Pancreas (tissue), 10 donors: ENCODE data around the gene TAS2R5. TPM values are rescaled to one million over a fixed set of nuclear protein-coding genes. Genes with fewer than 3 reads are reported as not detected.

ENCODE experiments used
- ATAC-seq, 4 donors: fragments of 200-7000 bp; cut with Tn5 transposase; one replicate each; pipeline versions ENCODE4 v1.8.0 to v1.9.1; 2020; ENCODE audit warnings: mild to moderate bottlenecking in 4 of 4, moderate library complexity in 4 of 4
- DNase-seq, 6 donors: peaks; one replicate each; pipeline ENCODE4 v3.0.0-alpha.2; 2020
- FAIRE-seq: peaks from 2 replicates; lab custom pipeline; 2012; peaks lifted over from hg19 to GRCh38; lab: Jason Lieb, UNC
- H3K27ac ChIP-seq, 4 donors: fragments of 200-600 bp; sonication (generic); 1 replicate in 3 of 4; 2 replicates in 1 of 4; pipeline versions ENCODE4 v1.5.0 to v1.8.0; 2020
- H3K27me3 ChIP-seq, 4 donors: fragments of 200-600 bp; one replicate each; pipeline ENCODE4 v1.8.0; 2021
- H3K36me3 ChIP-seq, 3 donors: fragments of 200-600 bp; sonication (generic) in 1 of 3; one replicate each; pipeline versions ENCODE4 v1.5.0 to v1.8.0; 2020 to 2021
- H3K4me1 ChIP-seq, 3 donors: fragments of 200-600 bp; one replicate each; pipeline ENCODE4 v1.8.0; 2021
- H3K4me3 ChIP-seq, 4 donors: fragments of 200-600 bp; sonication (generic) in 2 of 4; one replicate each; pipeline versions ENCODE4 v1.5.0 to v1.8.0; 2020 to 2021
- H3K9me3 ChIP-seq, 4 donors: fragments of 200-600 bp; one replicate each; pipeline ENCODE4 v1.8.0; 2021
- WGBS, 2 donors: extraction: QIAGEN DNeasy Blood & Tissue Kit; methylation state at CpG; one replicate each; pipeline ENCODE4 v1.1.7; 2013; 5-methylcytosine and 5-hydroxymethylcytosine counted together
- intact Hi-C, 3 donors: fragments of 100-400 bp; cut with DNase I; formaldehyde crosslinking; loops; one replicate each; pipeline versions ENCODE4 v1.11.1 to v1.14.2; 2022
- polyA plus RNA-seq, 2 donors: library from polyadenylated mRNA; stranded (reverse); fragments of 200-250 nt; gene quantifications; one replicate each; pipeline ENCODE4 v1.2.3, GENCODE V29; 2013
- total RNA-seq, 6 donors: library from RNA; stranded (reverse); fragmentation: NEBNext Ultra II Directional in 4 of 6; extraction: Animal tissue kit (Norgen Biotek cat#: 25700) in 4 of 6; gene quantifications; one replicate each; pipeline versions ENCODE4 v1.2.1 to v1.2.4, GENCODE V29; 2021 to 2023
- TF ChIP-seq, protein P1 (sequence below), 4 donors: fragments of 200-600 bp; sonication (generic) in 3 of 4; IDR thresholded peaks; one replicate each; pipeline versions ENCODE4 v1.5.0 to v1.8.0; 2021; ENCODE audit warnings: antibody characterized with exemption in 4 of 4
- donor health status: healthy with polysubstance abuse.
- donor health status: DM: no; HTN: no; CAD: no; lungs with moderate emphysema.
- donor health status: DM: no; HTN: no; CAD: no.
- donor health status: control.
- donor health status: control.
- donor health status: Bipolar disorder and iron deficiency.
- donor health status: DM: yes; HTN: yes; CAD: no.
- donor health status: DM: no; HTN: no; CAD: no.
- donor health status: DM: no; HTN: no; CAD: no.
- donor health status: DM: yes; HTN: yes; CAD: no.

TAS2R5 gene
- total and polyA plus RNA-seq, 8 donors, result 0.22 to 0.87 (median 0.51) TPM

DNA sequence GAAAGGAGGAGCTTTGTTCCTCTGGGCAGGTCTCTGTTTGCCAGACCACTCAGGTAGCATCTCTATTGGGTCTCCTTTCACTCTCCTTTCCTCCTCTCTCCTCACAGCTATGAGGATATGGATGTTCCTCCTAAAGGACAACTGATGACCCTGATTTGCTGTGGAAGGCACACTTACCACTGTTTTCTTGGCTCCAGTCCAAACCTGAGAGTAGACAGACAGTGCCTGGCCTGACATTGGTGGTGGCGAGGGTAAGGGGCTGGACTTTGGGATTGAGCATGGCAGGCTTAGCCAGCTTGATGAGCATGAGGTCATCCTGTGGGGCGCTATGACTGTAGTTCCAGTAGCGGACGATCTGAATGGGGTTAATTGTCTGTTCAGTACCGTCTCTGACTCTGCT is 47.7 kb downstream of the TAS2R5 start:
- Histone ChIP-seq H3K36me3 (no peaks in the 10 kb centered on the region), H3K27ac (no peak overlapping the region), H3K4me1 (peaks cover 13 to 14% (median 13%) of the 10 kb centered on the region in 3 donors), H3K4me3 (no peak overlapping the region), H3K9me3 (no peaks in the 10 kb centered on the region), H3K27me3 (no peaks in the 10 kb centered on the region)
- DNase-seq (no peak), FAIRE-seq (no peak), ATAC-seq (no peak)
- TF ChIP-seq, protein P1, sequence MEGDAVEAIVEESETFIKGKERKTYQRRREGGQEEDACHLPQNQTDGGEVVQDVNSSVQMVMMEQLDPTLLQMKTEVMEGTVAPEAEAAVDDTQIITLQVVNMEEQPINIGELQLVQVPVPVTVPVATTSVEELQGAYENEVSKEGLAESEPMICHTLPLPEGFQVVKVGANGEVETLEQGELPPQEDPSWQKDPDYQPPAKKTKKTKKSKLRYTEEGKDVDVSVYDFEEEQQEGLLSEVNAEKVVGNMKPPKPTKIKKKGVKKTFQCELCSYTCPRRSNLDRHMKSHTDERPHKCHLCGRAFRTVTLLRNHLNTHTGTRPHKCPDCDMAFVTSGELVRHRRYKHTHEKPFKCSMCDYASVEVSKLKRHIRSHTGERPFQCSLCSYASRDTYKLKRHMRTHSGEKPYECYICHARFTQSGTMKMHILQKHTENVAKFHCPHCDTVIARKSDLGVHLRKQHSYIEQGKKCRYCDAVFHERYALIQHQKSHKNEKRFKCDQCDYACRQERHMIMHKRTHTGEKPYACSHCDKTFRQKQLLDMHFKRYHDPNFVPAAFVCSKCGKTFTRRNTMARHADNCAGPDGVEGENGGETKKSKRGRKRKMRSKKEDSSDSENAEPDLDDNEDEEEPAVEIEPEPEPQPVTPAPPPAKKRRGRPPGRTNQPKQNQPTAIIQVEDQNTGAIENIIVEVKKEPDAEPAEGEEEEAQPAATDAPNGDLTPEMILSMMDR (IDR thresholded peaks at IDR 0.05), result no peak
- WGBS, 2 donors, result 93 to 95% methylated on average over 5 of the region's 5 CpGs
- intact Hi-C loops, result no loop called here

DNA sequence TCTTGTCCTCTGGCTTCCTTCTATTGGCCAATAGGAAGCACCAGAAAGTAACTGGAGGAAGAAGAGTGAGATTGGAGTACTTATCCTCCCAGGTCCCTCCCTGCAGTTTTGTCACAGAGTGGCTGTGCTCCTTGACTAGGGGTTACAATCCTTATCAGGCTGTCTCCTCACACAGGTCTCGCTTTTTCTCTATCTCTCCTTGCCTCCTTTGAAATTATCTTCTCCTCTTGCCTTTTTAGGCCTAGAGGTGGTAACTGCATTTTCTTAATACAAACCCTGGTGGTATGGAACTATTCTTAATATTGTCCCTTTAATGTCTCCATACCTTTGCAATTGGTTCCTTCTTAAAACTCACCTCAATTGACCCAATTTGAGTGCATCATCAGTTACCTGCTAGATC is 48.6 kb downstream of the TAS2R5 start:
- TF ChIP-seq, protein P1 (IDR thresholded peaks at IDR 0.05), result no peak
- H3K27ac ChIP-seq, result no peak overlapping the region
- no peaks in the 10 kb centered on the region for H3K36me3 ChIP-seq
- no peaks in the 10 kb centered on the region for H3K9me3 ChIP-seq
- intact Hi-C loops, result no loop called here
- no peaks in the 10 kb centered on the region for H3K27me3 ChIP-seq
- no peak for FAIRE-seq
- DNase-seq, result no peak
- peaks cover 14 to 21% (median 20%) of the 10 kb centered on the region in 3 donors for H3K4me1 ChIP-seq
- no peak for ATAC-seq
- 96 to 100% methylated on average over 1 of the region's 1 CpG for WGBS, 2 donors
- no peak overlapping the region for H3K4me3 ChIP-seq

DNA sequence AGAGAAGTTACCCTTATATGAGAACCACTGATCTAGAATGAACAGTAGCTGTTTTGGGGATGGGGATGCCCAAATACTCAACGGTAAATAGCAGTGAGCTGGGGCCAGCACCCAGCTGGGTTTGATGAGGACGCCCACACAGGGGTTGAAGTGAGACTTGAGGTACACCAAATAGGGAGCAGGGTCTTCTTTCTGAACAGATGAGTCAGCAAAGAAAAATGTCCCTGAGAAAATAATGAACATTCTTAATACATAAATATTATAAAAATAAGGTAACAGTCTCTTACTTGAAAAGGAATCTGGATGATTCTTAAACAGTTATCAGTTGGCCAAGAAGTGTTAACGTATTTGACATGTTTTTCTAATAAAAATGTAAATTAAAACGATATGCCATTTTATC is 49.2 kb downstream of the TAS2R5 start:
- no peaks in the 10 kb centered on the region for H3K36me3 ChIP-seq
- FAIRE-seq, result no peak
- no peaks in the 10 kb centered on the region for H3K9me3 ChIP-seq
- H3K4me1 ChIP-seq, result peaks cover 14 to 28% (median 25%) of the 10 kb centered on the region in 3 donors
- DNase-seq, result no peak
- intact Hi-C loops, result no loop called here
- H3K27ac ChIP-seq, result no peak overlapping the region
- TF ChIP-seq, protein P1 (IDR thresholded peaks at IDR 0.05), result no peak
- no peak for ATAC-seq
- 83 to 85% methylated on average over 4 of the region's 4 CpGs for WGBS, 2 donors
- no peak overlapping the region for H3K4me3 ChIP-seq
- no peaks in the 10 kb centered on the region for H3K27me3 ChIP-seq

DNA sequence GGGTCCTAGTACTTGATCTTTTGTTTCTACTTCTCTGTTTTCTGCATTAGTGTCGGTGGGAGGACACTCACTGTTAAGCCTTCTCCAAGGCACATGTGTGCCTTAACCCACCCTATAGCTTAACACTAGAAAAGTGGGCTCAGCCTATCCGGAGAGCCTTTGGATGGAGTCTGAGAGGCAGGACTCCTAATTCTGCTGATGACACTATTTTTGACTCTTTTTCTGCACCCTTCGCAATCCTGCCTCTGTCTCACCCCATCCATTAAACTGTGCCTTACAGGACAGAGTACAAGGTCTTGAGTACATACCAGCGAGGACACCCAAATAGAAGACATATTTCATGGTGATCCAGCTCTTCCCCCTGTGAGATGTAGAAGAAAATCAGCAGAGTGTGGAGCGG is 50.7 kb downstream of the TAS2R5 start:
- 95 to 98% methylated on average over 5 of the region's 5 CpGs for WGBS, 2 donors
- H3K4me1 ChIP-seq, result peaks cover 18 to 38% (median 25%) of the 10 kb centered on the region in 3 donors
- H3K27ac ChIP-seq, result peak overlapping the region in 1 of 4 donors; percentile 79
- FAIRE-seq, result no peak
- no peaks in the 10 kb centered on the region for H3K27me3 ChIP-seq
- H3K4me3 ChIP-seq, result no peak overlapping the region
- no peaks in the 10 kb centered on the region for H3K36me3 ChIP-seq
- TF ChIP-seq, protein P1 (IDR thresholded peaks at IDR 0.05), result no peak
- intact Hi-C loops, result no loop called here
- no peaks in the 10 kb centered on the region for H3K9me3 ChIP-seq
- ATAC-seq, result no peak
- no peak for DNase-seq

Other genes with a start within 250 kb of the TAS2R5 start
- gene AGK, start 238.8 kb upstream of the TAS2R5 start, total RNA-seq, result 10 to 100 TPM in 3 of 6 donors, 1 to 10 TPM in 3; 7.0 to 13.6 (median 10.2) TPM
- gene AGK, start 238.8 kb upstream of the TAS2R5 start, polyA plus RNA-seq, result 10 to 100 TPM in 1 of 2 donors, 1 to 10 TPM in 1; 5.6 to 10.8 TPM
- 10 to 100 TPM; 15.0 to 24.3 (median 18.4) TPM for gene DENND11, start 88.1 kb upstream of the TAS2R5 start, total RNA-seq
- gene DENND11, start 88.1 kb upstream of the TAS2R5 start, polyA plus RNA-seq, result 10 to 100 TPM in 1 of 2 donors, 1 to 10 TPM in 1; 5.1 to 10.9 TPM
- under 1 TPM in 2 of 6 donors, not detected in 4; 0.12 to 0.19 TPM for gene WEE2, start 81.9 kb upstream of the TAS2R5 start, total RNA-seq
- under 1 TPM in 1 of 2 donors, not detected in 1; 0.02 TPM for gene WEE2, start 81.9 kb upstream of the TAS2R5 start, polyA plus RNA-seq
- 10 to 100 TPM; 28.5 to 52.3 (median 39.7) TPM for gene SSBP1, start 51.9 kb upstream of the TAS2R5 start, total RNA-seq
- 10 to 100 TPM; 67.7 to 88.8 TPM for gene SSBP1, start 51.9 kb upstream of the TAS2R5 start, polyA plus RNA-seq
- 1 to 10 TPM in 4 of 6 donors, under 1 TPM in 2; 0.41 to 1.3 (median 1.2) TPM for gene TAS2R3, start 26.1 kb upstream of the TAS2R5 start, total RNA-seq
- gene TAS2R3, start 26.1 kb upstream of the TAS2R5 start, polyA plus RNA-seq, result under 1 TPM; 0.16 to 0.42 TPM
- gene TAS2R4, start 13.5 kb upstream of the TAS2R5 start, total RNA-seq, result under 1 TPM; 0.32 to 0.94 (median 0.75) TPM
- under 1 TPM; 0.31 to 0.76 TPM for gene TAS2R4, start 13.5 kb upstream of the TAS2R5 start, polyA plus RNA-seq
- not detected for gene PRSS37, start 51.3 kb downstream of the TAS2R5 start, total RNA-seq
- gene PRSS37, start 51.3 kb downstream of the TAS2R5 start, polyA plus RNA-seq, result not detected
- gene OR9A4, start 126.2 kb downstream of the TAS2R5 start, total RNA-seq, result not detected
- gene OR9A4, start 126.2 kb downstream of the TAS2R5 start, polyA plus RNA-seq, result not detected
- 1 to 10 TPM in 4 of 6 donors, under 1 TPM in 2; 0.14 to 5.3 (median 1.3) TPM for gene CLEC5A, start 156.8 kb downstream of the TAS2R5 start, total RNA-seq
- gene CLEC5A, start 156.8 kb downstream of the TAS2R5 start, polyA plus RNA-seq, result under 1 TPM; 0.30 to 0.61 TPM
- not detected for gene TAS2R38, start 183.6 kb downstream of the TAS2R5 start, total RNA-seq
- gene TAS2R38, start 183.6 kb downstream of the TAS2R5 start, polyA plus RNA-seq, result not detected
- 1 to 10 TPM in 1 of 6 donors, under 1 TPM in 5; 0.14 to 1.2 (median 0.47) TPM for gene MGAM, start 205.7 kb downstream of the TAS2R5 start, total RNA-seq
- gene MGAM, start 205.7 kb downstream of the TAS2R5 start, polyA plus RNA-seq, result under 1 TPM; 0.04 to 0.12 TPM